Ammon's horn (tissue), 1 donor: ENCODE results near the gene MT1H.
"Not testable (repeated sequence)": the region's sequence is repeated elsewhere in the genome, so short reads cannot be mapped to it uniquely, and the experiment has no call there.

ENCODE experiments used
- DNase-seq: peaks from one replicate; pipeline ENCODE4 v3.0.0-alpha.2; 2016; ENCODE audit warnings: low spot score

Gene MT1H

DNA sequence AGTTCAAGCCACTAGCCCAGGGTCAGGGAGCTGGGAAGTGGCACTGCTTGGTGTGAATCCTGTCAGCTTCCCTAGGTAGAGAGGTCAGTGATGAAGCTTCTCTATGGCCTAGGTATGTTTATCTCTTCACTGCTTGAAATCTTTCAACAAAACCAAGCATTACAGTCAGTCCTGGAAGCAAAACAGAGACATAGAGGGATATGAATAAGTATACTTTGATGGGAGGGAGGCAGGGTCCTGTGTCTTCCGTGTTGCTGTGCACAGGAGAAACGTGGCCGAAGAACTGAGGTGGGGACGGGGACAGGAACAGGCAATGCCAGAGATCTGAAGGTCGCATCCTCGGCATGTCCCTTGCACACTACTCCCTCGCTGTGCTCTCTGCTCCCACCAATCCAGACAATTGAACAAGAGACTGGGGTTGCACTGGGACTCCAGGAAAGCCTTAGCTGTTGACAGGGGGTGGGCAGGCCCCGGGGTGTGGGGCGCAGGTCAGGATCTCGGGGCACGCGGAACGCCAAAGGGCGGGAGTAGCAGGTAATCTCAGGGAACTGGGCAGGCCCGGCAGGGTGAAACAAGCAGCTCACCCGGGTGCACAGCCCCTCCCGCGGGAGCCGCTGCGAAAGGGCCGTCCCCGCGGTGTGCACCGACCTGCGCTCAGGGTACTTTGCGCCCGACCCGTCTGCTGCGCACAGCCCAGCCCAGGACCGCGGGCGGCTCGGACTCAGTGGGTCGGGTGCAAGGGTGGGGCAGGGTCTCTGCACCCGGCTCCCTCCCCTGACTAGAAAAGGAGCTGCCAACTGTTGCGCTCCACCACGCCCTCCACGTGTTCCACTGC is at the start of gene MT1H:
MT1H (plus strand) TSS at position 810 of the 835 bp plus-strand sequence. CDS start 71 bp downstream, outside the sequence.
- no peak for DNase-seq

DNA sequence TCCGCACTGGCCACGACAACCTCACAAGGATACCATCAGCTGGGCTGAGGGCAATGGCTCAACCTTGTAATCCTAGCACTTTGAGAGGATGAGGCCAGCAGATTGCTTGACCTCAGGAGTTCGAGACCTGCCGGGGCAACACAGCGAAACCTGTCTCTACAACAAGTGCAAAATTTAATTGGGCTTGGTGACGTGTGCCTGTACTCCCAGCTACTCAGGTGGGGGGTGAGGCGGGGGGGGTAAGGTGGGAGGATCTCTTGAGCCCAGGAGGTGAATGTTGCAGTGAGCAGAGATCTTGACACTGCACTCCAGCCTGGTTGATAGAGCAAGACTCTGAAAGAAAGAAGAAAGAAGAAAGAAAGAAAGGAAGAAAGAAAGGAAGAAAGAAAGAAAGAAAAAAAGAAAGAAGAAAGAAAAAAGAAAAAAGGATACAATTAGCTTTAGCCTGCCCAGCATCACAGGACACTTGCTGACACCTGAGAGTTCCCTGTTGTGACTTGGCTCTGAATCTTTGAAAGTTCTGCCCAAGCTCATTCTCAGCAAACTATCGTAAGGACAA is 49.2 kb upstream of the MT1H start:
- DNase-seq, result no peak

- DNase-seq, result not testable (repeated sequence)
Observed at GRCh38 chr16:56621665-56622445, 47.8 kb upstream of the MT1H start.

DNA sequence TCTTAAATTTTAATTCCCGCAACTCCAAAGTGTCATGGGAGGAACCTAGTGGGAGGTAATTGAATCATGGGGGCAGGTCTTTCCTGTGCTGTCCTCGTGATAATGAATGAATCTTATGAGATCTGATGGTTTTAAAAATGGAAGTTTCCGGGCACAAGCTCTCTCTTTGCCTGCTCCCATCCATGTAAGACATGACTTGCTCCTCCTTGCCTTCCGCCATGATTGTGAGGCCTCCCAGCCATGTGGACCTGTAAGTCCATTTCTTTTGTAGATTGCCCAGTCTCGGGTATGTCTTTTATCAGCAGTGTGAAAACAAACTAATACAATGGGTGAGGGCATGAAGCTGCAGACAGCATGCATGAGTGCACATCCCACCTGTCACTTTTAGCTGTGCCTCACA is 46.4 kb upstream of the MT1H start:
- not testable (repeated sequence) for DNase-seq

DNA sequence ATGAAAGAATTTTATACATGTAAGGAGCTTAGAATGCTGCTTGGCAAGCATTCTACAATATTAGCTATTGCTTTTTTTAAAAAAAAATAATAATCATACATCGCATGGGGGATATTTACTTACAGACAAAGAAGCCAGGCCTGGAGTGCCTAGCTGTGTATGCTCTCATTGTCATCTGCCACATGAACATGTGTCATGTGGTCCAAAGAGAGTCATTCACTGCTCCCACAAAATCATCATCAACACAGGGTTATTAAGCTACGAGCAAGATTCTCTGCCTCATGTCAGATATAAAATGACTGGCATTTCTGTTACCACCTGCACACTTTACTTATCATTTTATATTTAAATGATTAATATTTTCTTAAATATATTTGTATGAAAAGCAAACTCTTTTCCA is 46.0 kb upstream of the MT1H start:
- DNase-seq, result no peak

- peak; percentile 69 for DNase-seq
Observed at GRCh38 chr16:56625140-56625942, 44.3 kb upstream of the MT1H start, which contains the start of gene MT1E. MT1E (plus strand) TSS chr16:56625781; CDS start chr16:56625852, 71 bp downstream.

DNA sequence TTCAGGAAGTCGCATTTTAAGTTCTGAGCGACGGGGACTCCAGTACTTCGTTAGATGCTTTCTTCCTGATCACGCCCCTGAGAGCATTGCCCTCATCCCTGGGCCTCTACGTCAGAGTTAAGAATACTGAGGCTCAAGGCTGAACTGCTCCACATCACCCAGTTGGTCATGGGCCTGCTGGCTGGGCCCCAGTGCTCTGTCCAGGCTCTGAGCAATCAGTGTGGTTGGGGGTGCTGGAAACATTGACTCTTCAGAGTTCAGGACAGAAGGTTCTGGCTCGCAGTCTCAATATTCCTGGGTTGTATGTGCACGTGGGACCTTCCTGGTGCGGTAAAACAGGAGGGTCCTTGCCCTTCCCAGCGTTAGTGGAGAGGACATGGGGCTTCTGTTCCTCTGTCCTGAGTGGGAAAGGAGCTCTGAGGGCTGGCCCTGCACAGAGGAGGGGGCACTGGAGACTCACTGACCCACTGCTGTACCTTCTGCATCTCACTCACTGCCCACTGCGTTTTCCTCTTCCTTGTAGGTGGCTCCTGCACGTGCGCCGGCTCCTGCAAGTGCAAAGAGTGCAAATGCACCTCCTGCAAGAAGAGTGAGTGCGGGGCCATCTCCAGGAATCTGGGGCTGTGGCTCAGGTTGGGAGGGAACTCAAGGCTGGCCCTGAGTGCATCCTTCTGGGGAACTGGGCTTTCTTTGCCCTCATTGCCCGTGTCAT is 43.5 kb upstream of the MT1H start:
- peak; percentile 28 for DNase-seq

- no peak for DNase-seq
Observed at GRCh38 chr16:56626685-56627084, 42.9 kb upstream of the MT1H start.

DNA sequence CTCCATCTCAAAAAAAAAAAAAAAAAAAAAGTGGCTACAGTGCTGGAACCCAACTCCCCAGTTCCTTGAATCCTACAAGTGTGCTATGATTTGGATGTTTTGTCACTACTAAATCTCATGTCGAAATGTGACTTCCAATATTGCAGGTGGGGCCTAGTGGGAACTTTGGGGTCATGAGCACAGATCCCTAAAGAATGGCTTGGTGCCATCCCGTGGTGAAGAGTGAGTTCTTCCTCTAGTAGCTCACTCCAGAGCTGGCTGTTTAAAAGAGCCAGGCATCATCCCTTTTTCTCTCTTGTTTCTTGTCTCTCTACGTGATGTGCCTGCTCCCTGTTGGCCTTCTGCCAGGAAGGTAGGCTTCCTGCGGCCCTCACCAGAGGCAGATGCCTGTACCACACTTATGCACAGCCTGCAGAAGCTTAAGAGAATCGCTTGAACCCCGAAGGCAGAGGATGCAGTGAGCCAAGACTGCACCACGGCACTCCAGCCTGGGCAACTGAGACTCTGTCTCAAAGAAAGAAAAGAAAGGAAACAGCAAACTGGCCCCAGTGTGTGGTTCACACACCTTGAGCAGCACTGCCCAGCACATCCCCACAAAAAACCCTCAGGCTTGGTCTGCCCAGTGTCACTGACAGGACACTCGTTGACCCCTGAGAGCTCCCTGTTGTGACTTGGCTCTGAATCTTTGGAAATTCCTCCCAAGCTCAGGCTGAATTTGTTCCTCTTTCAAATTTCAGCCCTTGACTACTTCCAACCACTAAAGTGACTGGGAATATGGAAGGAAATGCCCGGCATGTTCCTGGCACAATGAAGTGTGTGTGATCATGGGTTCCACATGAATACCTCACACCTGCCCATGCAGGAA is 40.9 kb upstream of the MT1H start:
- DNase-seq, result no peak

- DNase-seq, result no peak
Observed at GRCh38 chr16:56629531-56629930, 40.1 kb upstream of the MT1H start.

- DNase-seq, result no peak
Observed at GRCh38 chr16:56630134-56630533, 39.5 kb upstream of the MT1H start.

- no peak for DNase-seq
Observed at GRCh38 chr16:56631197-56631596, 38.4 kb upstream of the MT1H start.

- no peak for DNase-seq
Observed at GRCh38 chr16:56631832-56632155, 37.8 kb upstream of the MT1H start.

GRCh38 chr16:56632156-56632847 is 37.3 kb upstream of the MT1H start, which contains the start of gene MT1M:
MT1M (plus strand) TSS chr16:56632659; CDS start chr16:56632732, 73 bp downstream.
- DNase-seq, result peak; percentile 71

DNA sequence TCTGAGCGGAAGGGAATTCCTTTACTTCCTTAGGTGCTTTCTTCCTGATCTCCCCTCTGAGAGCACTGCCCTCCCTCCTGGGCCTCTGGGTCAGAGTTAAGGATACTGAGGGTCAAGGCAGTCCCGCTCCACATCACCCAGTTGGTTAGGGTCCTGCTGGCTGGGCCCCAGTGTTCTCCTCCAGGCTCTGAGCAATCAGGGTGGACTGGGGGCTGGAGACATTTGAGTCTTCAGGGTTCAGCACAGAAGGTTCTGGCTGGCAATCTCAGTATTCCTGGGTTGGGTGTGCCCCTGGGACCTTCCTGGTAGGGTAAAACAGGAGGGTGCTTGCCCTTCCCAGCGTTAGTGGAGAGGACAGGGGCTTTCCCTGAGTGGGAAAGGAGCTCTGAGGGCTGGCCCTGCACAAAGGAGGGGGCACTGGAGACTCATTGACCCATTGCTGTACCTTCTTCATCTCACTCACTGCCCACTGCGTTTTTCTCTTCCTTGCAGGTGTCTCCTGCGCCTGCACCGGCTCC is 36.7 kb upstream of the MT1H start:
- no peak for DNase-seq

DNA sequence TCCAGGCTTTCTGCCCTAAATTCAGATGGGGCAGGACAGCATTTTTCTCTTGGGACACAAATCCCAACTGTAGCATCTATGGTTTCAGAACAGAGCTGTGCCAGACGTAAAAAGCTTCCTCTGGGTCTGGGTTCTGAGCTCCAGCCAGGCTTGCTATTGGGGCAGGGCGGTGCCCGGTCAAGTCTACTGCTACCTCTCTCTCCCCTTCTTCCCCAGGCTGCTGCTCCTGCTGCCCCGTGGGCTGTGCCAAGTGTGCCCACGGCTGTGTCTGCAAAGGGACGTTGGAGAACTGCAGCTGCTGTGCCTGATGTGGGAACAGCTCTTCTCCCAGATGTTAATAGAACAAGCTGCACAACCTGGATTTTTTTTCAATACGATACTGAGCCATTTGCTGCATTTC is 36.1 kb upstream of the MT1H start:
- DNase-seq, result no peak

GRCh38 chr16:56634715-56635440 is 34.7 kb upstream of the MT1H start:
- DNase-seq, result no peak

DNA sequence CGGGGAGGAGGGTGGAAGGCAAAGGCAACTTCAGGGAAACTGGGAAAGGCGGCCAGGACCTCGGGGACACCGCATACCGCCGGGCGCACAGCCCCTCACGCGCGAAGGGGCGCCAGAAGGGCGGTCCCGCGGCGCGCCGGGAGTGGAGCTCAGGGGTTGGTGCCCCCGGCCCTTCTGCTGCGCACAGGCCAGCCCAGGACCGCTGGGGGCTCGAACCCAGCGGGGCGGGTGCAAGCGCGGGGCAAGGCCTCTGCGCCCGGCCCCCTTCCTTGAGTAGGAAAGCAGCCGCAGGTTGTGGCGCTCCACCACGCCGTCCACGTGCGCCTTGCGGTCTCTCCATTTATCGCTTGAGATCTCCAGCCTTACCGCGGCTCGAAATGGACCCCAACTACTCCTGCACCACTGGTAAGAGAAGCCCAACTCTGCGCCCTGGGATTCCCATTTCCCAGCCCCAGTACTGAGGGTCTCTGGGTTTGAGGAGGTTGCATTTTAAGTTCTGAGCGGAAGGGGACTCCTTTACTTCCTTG is 34.1 kb upstream of the MT1H start:
- DNase-seq, result no peak
